Suppressor macrophage treated with lipopolysaccharide for 1 hour (primary cell): ENCODE measurements around the gene TMEM273.

Experiments used
- DNase-seq, 3 donors: peaks; one replicate each; pipeline ENCODE4 v3.0.0-alpha.2; 2020 to 2022

The TMEM273 gene

GRCh38 chr10:49187950-49188761 lies at the start of gene TMEM273:
Gene TMEM273, minus strand, starts transcription at chr10:49188391. Its CDS starts 55 bp downstream, at chr10:49188336.
- peak; percentile 82 to 86 (median 83) for DNase-seq

- peak in 2 of 3 donors; percentile 16 to 42 for DNase-seq
Measured at GRCh38 chr10:49237985-49238384, 49.8 kb upstream of the TMEM273 start.

GRCh38 chr10:49235392-49235791 lies 47.2 kb upstream of the TMEM273 start:
- no peak for DNase-seq

- no peak for DNase-seq
Measured at GRCh38 chr10:49231086-49231820, 43.1 kb upstream of the TMEM273 start.

GRCh38 chr10:49230004-49230403 lies 41.8 kb upstream of the TMEM273 start:
- DNase-seq, result no peak

- DNase-seq, result no peak
Measured at GRCh38 chr10:49228677-49229076, 40.5 kb upstream of the TMEM273 start.

GRCh38 chr10:49227406-49227805 lies 39.2 kb upstream of the TMEM273 start:
- no peak for DNase-seq

- no peak for DNase-seq
Measured at GRCh38 chr10:49226594-49226993, 38.4 kb upstream of the TMEM273 start.

- peak; percentile 46 to 50 (median 46) for DNase-seq
Measured at GRCh38 chr10:49225218-49225876, 37.2 kb upstream of the TMEM273 start.

GRCh38 chr10:49223205-49223604 lies 35.0 kb upstream of the TMEM273 start:
- DNase-seq, result no peak

GRCh38 chr10:49222170-49222569 lies 34.0 kb upstream of the TMEM273 start:
- DNase-seq, result no peak

GRCh38 chr10:49220679-49221078 lies 32.5 kb upstream of the TMEM273 start:
- DNase-seq, result no peak

- DNase-seq, result no peak
Measured at GRCh38 chr10:49220031-49220430, 31.8 kb upstream of the TMEM273 start.

GRCh38 chr10:49219248-49219647 lies 31.1 kb upstream of the TMEM273 start:
- DNase-seq, result no peak

- DNase-seq, result no peak
Measured at GRCh38 chr10:49218480-49218879, 30.3 kb upstream of the TMEM273 start.

GRCh38 chr10:49217645-49218044 lies 29.5 kb upstream of the TMEM273 start:
- no peak for DNase-seq

- no peak for DNase-seq
Measured at GRCh38 chr10:49213211-49213610, 25.0 kb upstream of the TMEM273 start.

GRCh38 chr10:49212783-49213182 lies 24.6 kb upstream of the TMEM273 start:
- DNase-seq, result peak in 1 of 3 donors; percentile 17

GRCh38 chr10:49212076-49212475 lies 23.9 kb upstream of the TMEM273 start:
- DNase-seq, result peak; percentile 8 to 35 (median 22)

- DNase-seq, result no peak
Measured at GRCh38 chr10:49208996-49209395, 20.8 kb upstream of the TMEM273 start.

- no peak for DNase-seq
Measured at GRCh38 chr10:49207936-49208487, 19.8 kb upstream of the TMEM273 start.

- DNase-seq, result no peak
Measured at GRCh38 chr10:49207113-49207512, 18.9 kb upstream of the TMEM273 start.

- DNase-seq, result no peak
Measured at GRCh38 chr10:49205206-49205605, 17.0 kb upstream of the TMEM273 start.
